HG02840 (cell line): ENCODE results near the gene FAM234B.

Experiments
- ATAC-seq: cut with Tn5 transposase; IDR thresholded peaks from one replicate; pipeline ENCODE4 v1.9.1; 2021; ENCODE audit warnings: mild to moderate bottlenecking, moderate library complexity, moderate number of reproducible peaks; ENCODE audit not compliant: unreplicated experiment, low FRiP score

The FAM234B gene

GRCh38 chr12:13105781-13106180, 61.6 kb downstream of the FAM234B start:
- no peak for ATAC-seq

DNA sequence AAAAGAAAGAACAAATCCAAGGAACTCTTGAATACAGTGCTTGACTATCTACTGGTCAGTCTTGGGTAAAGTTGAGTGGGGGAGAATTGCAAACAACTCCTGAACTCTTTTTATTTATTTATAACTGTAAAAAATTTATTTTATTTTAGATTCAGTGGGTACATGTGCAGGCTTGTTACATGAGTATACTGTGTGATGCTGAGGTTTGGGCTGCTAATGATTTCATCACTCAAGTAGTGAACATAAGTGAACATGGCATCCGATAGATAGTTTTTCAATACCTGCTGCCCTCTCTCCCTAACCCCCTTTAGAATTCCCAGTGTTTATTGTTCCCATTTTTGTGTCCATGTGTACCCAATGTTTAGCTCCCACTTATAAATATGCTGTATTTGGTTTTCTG, 62.5 kb downstream of the FAM234B start:
- no peak for ATAC-seq

DNA sequence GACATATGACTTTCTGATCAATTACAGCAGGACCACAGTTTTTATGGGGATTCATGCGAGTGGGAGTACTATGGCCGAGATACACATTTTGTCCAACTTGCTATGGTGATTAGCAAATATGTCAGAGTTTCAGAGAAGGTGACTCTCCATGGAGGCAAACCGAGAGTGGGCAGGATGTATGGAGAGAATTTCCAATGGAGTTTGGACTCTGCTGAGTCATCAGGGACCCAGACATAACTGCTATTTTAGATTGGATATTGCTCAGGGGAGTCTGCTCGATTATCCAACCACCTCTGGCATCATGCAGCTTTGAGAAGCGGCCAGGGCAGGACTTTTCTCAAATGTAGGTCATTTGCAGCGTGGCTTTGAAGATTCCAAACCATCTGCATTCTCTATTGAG, 68.8 kb downstream of the FAM234B start:
- ATAC-seq, result no peak

DNA sequence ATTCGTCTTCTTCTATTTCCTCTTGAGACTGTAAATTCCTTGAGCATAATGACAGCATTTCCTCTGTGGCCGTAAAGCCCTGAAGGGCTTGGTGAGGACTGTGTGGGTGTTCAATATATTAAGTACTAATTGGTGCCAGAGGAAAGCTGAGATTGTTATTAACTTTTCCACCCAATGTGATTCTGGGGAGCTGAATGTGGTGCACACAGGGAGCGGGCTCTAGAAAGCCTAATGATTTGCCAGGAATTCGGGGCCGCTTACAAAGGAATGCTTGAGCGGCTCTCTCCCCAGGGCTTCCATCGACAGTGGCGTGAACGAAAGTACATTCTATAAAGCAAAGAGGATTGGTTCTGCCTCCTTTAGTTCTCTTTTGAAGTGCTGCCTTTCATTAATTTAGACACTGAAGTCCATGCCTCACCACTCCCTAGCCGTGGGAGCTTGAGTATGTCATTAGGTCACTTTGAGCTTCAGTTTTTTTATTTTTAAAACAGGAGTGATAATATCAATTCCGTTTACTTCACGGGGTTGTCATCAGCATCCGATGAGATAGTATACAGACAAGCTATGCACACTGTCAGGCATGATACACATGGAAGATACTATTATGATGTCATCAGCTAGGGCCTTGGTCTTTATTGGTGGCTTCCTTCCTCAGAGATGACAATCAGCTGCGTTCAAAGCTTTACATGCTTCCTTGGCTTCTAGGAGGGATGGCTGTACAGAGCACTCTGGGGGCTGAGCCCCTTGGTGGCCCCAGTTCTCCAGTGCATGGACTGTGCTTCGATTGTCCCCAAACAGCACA, 70.3 kb downstream of the FAM234B start:
- no peak for ATAC-seq

DNA sequence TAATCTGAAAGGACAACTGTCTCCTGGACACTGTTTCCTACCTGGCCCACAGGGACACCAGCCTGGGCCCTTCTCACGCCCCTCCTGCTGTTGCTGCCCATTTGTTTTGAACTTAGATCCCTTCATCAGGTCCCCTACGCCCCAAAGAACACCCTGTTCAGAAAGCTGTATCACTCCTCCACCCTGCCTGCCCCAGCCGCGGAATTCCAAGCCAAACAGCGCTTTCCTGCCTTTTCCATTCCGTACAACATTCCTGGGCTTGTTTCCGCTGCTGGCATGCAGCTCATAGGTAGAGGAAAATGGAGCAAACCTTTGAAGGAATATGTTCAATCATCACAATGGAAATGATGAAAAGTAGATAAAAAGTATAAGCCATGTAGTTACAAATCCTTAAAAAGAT, 72.1 kb downstream of the FAM234B start:
- no peak for ATAC-seq

DNA sequence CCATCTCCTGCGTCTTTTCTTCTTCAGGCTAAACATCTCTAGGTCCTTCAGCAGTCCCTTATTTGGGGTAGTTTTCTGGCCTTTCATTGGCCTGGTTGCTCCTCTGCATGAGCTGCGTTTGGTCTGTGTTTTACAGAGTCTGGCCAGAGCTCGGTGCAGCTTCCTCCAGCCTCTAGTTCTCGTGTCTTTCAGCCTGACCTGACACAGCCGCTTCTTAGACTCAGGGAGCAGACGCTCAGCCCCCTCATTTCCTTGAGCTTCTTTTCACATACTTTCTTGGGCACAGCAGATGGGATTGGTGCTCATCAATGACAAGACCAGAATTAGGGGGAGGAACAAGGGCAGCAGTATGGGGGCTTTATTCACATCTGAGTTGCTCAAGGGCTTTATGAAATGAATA, 72.8 kb downstream of the FAM234B start:
- no peak for ATAC-seq

DNA sequence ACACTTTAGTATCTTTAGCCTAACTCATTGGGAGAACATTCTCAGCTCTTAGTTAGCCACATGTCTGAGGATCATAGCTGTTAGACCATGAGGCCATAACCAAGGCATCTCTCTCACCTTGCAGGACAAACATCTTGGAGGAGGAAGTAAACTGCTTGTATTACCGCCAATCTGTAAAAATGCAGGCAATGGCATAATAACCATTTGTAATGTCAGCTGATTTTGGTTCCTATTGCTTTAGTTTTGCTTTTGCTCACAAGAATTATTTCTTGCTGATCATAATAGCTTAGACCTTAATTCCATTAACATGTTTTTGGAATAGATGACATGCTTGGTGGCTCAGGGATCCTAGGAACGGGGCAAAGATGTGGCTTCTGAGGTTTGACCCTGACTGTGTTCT, 75.6 kb downstream of the FAM234B start:
- no peak for ATAC-seq

- ATAC-seq, result no peak
Observed at GRCh38 chr12:13120413-13120812, 76.2 kb downstream of the FAM234B start.

GRCh38 chr12:13121568-13121967, 77.4 kb downstream of the FAM234B start:
- no peak for ATAC-seq

DNA sequence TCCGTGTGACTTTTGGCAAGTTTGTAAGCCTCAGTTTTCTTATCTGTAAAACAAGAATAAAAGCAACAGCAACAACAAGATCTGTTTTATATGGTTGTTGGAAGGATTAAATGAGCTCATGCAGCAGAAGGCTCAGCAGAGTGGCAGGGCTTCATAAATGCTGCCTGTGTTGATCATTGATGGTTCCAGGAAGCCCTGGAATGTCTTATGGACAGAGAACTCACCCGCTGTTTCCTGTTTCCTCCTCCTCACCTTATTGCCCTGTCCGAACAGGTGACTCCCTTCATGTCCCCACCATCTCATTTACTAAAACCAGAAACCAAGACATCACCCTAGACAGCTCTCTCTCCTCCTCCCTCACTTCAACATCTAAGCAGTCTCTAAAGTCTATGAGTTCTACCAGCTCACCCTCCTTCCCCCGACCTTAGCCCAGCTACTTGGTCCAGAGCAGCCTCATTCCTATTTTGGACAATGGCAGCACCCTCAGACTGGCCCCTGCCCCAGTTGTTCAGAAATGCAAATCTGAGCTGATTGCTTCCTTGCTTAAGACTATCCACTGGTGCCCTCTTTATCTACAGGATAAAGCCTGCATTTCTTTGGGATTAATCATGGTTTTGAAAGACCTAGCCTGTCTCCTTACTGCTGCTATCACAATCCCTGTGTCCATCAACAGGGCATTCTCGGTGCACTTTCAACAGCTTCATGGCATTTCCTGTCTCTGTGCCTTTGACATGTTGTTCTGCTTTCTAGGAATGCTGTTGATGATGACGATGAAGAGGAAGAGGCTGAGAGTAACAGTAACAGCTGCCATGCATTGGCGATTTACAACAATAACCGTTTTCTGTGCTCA, 80.7 kb downstream of the FAM234B start:
- ATAC-seq, result no peak

GRCh38 chr12:13125996-13126395, 81.8 kb downstream of the FAM234B start:
- no peak for ATAC-seq

- no peak for ATAC-seq
Observed at GRCh38 chr12:13126494-13126893, 82.3 kb downstream of the FAM234B start.

DNA sequence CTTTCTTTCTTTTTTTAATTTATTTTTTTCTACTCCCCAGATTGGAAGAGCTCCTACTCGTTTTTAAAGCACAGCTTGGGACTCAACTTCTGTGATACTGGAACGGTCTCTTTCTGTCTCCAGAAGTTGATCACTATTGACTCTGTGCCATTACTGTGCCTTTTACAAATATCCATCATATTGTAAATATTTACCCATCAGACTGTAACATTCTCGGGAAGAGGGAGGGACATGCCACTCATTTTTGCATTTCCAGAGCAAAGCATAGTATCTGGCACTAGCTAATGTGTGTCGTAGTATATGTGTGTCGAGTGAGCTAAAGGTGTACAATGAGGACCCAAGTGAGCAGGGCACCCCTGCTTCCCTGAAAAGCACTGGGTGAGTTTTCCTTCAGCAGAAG, 83.3 kb downstream of the FAM234B start:
- ATAC-seq, result no peak

GRCh38 chr12:13128291-13128965, 84.2 kb downstream of the FAM234B start:
- ATAC-seq, result no peak

- no peak for ATAC-seq
Observed at GRCh38 chr12:13130981-13131380, 86.8 kb downstream of the FAM234B start.
